Loucy (cell line): ENCODE measurements around the gene TSFM.

Source experiments
- CTCF ChIP-seq: fragments of 200-600 bp; sonication (generic); conservative IDR thresholded peaks from 2 replicates; pipeline ENCODE4 v1.5.1; 2014; ENCODE audit warnings: mild to moderate bottlenecking, antibody characterized with exemption, low read length
- EZH2phosphoT487 ChIP-seq: fragments of 200-600 bp; IDR thresholded peaks from 2 replicates; pipeline ENCODE4 v1.6.1; 2018; ENCODE audit warnings: antibody characterized with exemption, mild to moderate bottlenecking, moderate library complexity, borderline replicate concordance

GRCh38 chr12:57757771-57758170, 24.8 kb upstream of the TSFM start:
- no peak for TF ChIP-seq CTCF
- no peak for TF ChIP-seq EZH2phosphoT487
